ENCODE measurements around the gene YIPF3. TPM values are rescaled to one million over a fixed set of nuclear protein-coding genes. Genes with fewer than 3 reads are reported as not detected.
"Not testable (repeated sequence)": the region's sequence is repeated elsewhere in the genome, so short reads cannot be mapped to it uniquely, and the experiment has no call there.

YIPF3 gene
- total RNA-seq, 4 donors from 2014 or later = 66.4 to 110 (median 82.8) TPM

- Histone ChIP-seq H3K4me3 (no peak overlapping the region), H3K36me3 (peaks cover 0 to 96% of the 10 kb centered on the region in 2 donors), H3K27me3 (no peaks in the 10 kb centered on the region), H3K9me3 (no peaks in the 10 kb centered on the region), H3K4me1 (no peaks in the 10 kb centered on the region), H3K27ac (no peak overlapping the region)
- no peak for ATAC-seq
- WGBS, 2 donors (ENCODE audit: low coverage in 1 of 2) = 90 to 98% methylated on average over 6 to 8 of the region's 8 CpGs
- TF ChIP-seq POLR2AphosphoS5 (IDR thresholded peaks at IDR 0.05) (no peak), EP300 (IDR thresholded peaks at IDR 0.05) (no peak), CTCF (IDR thresholded peaks at IDR 0.05) (no peak), POLR2A (IDR thresholded peaks at IDR 0.05) (no peak)
Measured at GRCh38 chr6:43541774-43542471, 25.2 kb upstream of the YIPF3 start.

- ATAC-seq = no peak
- no peak overlapping the region for H3K4me3 ChIP-seq
- H3K9me3 ChIP-seq = no peaks in the 10 kb centered on the region
- WGBS, 2 donors (ENCODE audit: low coverage in 1 of 2) = 87 to 100% methylated on average over 5 of the region's 5 CpGs
- peaks cover 0 to 95% of the 10 kb centered on the region in 2 donors for H3K36me3 ChIP-seq
- no peaks in the 10 kb centered on the region for H3K4me1 ChIP-seq
- H3K27ac ChIP-seq = no peak overlapping the region
- TF ChIP-seq POLR2AphosphoS5 (IDR thresholded peaks at IDR 0.05) = no peak
- no peak for TF ChIP-seq CTCF (IDR thresholded peaks at IDR 0.05)
- no peak for TF ChIP-seq EP300 (IDR thresholded peaks at IDR 0.05)
- TF ChIP-seq POLR2A (IDR thresholded peaks at IDR 0.05) = no peak
- H3K27me3 ChIP-seq = no peaks in the 10 kb centered on the region
Measured at GRCh38 chr6:43540507-43540906, 23.8 kb upstream of the YIPF3 start.

GRCh38 chr6:43539409-43539808, 22.7 kb upstream of the YIPF3 start:
- H3K4me1 ChIP-seq, H3K9me3 ChIP-seq, H3K27ac ChIP-seq, ATAC-seq, H3K4me3 ChIP-seq, H3K27me3 ChIP-seq: not testable (repeated sequence)
- 100% methylated on average over 12 of the region's 20 CpGs; no CpG with 5 or more reads in 1 of the 2 donors for WGBS, 2 donors (ENCODE audit: low coverage in 1 of 2)
- peaks cover 0 to 92% of the 10 kb centered on the region in 2 donors for H3K36me3 ChIP-seq

- H3K36me3 ChIP-seq = peaks cover 0 to 91% of the 10 kb centered on the region in 2 donors
- H3K27me3 ChIP-seq, H3K4me3 ChIP-seq, H3K4me1 ChIP-seq, H3K27ac ChIP-seq, H3K9me3 ChIP-seq, ATAC-seq: not testable (repeated sequence)
- WGBS, 2 donors (ENCODE audit: low coverage in 1 of 2) = no CpG with 5 or more reads among the region's 17 CpGs
Measured at GRCh38 chr6:43538986-43539385, 22.3 kb upstream of the YIPF3 start.

GRCh38 chr6:43532201-43532600, 15.5 kb upstream of the YIPF3 start:
- Histone ChIP-seq H3K27ac (no peak overlapping the region), H3K36me3 (peaks cover 0 to 94% of the 10 kb centered on the region in 2 donors), H3K9me3 (no peaks in the 10 kb centered on the region), H3K27me3 (no peaks in the 10 kb centered on the region), H3K4me1 (no peaks in the 10 kb centered on the region), H3K4me3 (no peak overlapping the region)
- WGBS, 2 donors (ENCODE audit: low coverage in 1 of 2) = 83 to 100% methylated on average over 1 of the region's 1 CpG
- ATAC-seq = no peak
- TF ChIP-seq POLR2A (IDR thresholded peaks at IDR 0.05) = no peak
- no peak for TF ChIP-seq POLR2AphosphoS5 (IDR thresholded peaks at IDR 0.05)
- no peak for TF ChIP-seq EP300 (IDR thresholded peaks at IDR 0.05)
- TF ChIP-seq CTCF (IDR thresholded peaks at IDR 0.05) = no peak

GRCh38 chr6:43524483-43524961, 7.8 kb upstream of the YIPF3 start:
- no peak overlapping the region for H3K27ac ChIP-seq
- H3K9me3 ChIP-seq = no peaks in the 10 kb centered on the region
- no peak for TF ChIP-seq CTCF (IDR thresholded peaks at IDR 0.05)
- no peak for TF ChIP-seq EP300 (IDR thresholded peaks at IDR 0.05)
- no peak for TF ChIP-seq POLR2AphosphoS5 (IDR thresholded peaks at IDR 0.05)
- TF ChIP-seq POLR2A (IDR thresholded peaks at IDR 0.05) = no peak
- no peaks in the 10 kb centered on the region for H3K27me3 ChIP-seq
- 76 to 100% methylated on average over 3 to 6 of the region's 10 CpGs for WGBS, 2 donors (ENCODE audit: low coverage in 1 of 2)
- H3K36me3 ChIP-seq = peaks cover 0 to 100% of the 10 kb centered on the region in 2 donors
- no peaks in the 10 kb centered on the region for H3K4me1 ChIP-seq
- no peak for ATAC-seq
- no peak overlapping the region for H3K4me3 ChIP-seq
